ENCODE results near the gene ANKRD10.
A peak's percentile ranks its signal among the peaks of the same experiment; 100 is the strongest.
"Not testable (repeated sequence)": the region's sequence is repeated elsewhere in the genome, so short reads cannot be mapped to it uniquely, and the experiment has no call there.

ANKRD10 gene

DNA sequence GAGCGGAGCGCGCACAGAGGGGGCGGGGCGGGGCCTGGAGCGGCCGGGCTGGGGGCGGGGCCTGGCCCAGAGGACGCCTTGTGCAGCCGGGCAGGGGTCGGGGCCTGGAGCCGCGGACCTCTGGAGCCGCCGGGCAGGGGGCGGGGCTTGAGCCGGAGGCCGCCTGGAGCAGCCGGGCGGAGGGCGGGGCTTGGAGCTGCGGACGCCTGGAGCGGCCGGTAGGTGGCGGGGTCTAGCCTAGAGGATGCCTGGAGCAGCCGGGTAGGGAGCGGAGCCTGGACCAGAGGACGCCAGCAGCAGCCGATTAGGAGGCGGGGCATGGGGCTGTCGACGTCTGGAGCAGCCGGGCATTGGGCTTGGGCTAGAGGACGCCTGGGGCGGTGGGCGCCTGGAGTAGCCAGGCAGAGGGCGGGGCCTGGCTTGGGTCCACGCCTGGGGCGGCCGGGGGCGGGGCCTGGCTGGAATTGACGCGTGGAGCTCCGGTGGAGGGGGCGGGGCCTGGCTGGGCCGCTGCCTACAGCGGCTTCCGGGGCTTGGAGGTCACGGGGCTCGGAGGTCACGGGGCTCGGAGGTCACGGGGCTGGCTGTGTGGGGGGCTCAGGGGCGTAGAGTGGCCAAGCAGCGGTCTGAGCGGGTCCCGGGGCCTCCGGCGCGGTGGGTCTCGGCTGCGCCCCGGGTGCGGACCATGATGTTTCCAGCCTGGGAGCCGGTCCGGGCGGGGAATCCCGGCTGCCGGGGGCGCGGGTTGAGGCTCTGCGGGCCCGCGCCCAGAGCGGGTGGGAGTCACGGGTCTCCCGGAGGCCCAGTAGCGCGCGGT is at the start of gene ANKRD10:
Gene ANKRD10 (minus strand): TSS at position 13 of the 817 bp plus-strand sequence. CDS start 135 bp downstream, outside the sequence.
- peak; percentile 90 for DNase-seq

DNA sequence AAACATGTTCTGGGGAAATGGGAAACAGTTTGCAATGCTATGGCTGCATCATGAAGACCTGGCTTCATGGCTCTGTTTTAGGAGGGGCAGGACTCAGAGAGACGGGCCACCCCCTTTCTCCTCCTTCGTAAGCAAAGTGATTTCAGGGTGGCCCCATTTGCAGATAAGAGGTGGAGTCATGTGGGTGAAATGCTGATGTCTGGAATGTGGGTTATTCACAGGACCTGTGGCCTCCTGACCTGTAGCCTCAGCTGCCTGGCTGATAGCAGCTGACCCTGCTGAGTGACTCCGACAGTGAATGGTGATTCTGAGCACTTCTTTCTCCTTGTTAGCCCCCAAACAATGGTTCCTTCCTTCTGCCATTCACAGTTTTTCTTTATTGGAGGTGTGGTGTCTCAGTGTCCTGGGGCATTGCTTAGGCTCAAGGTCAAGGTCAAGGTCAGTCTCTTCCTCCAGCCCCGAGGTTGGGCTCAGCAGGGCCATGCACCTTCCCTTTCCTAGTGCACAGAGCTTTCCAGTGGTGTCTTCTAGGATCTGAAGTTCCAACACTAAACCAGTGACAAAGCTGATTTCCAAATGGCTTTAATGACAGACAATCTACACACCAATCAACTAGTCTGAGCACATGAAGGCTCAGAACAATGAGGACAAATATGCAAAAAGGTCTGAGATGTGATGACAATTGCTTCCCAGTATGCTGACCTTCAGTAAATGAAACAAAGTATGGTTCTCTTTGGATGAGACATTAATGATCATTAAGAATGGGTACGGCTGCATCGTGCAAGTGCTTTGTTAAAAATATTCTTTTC is 49.6 kb upstream of the ANKRD10 start:
- no peak for DNase-seq

DNA sequence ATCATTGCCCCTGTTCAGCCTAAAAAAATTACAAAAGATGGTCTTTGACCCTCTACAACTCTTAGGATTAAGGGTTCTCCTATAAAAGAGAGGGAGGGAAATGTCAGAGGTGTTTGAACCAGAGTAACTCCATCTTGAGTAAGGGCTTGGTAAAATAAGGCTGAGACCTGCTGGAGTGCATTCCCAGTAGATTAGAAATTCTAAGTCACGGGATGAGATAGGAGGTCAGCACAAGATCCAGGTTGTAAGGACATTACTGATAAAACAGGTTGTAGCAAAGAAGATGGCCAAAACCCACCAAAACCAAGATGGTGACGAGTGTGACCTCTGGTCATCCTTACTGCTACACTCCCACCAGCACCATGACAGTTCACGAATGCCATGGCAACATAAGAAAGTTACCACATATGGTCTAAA is 48.7 kb upstream of the ANKRD10 start:
- no peak for DNase-seq

DNA sequence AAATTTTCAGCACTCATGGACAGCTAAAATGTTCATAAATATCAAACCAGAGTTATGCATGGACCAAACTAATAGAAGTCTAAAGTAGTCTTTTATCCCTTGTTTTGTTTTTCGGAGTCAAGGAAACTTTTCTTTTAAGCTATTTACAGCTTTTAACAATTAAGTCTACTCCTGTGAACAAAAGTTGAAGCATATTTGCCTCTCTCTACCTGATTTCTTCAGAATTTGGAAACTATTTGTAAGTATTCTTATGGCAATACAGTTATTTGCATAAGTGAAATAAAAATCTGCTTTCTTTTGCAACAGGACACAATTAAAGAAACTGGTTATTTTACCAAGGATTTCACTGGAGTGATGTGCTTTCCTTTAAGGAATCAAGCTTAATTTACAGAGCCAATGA is 47.1 kb upstream of the ANKRD10 start:
- DNase-seq = no peak

DNA sequence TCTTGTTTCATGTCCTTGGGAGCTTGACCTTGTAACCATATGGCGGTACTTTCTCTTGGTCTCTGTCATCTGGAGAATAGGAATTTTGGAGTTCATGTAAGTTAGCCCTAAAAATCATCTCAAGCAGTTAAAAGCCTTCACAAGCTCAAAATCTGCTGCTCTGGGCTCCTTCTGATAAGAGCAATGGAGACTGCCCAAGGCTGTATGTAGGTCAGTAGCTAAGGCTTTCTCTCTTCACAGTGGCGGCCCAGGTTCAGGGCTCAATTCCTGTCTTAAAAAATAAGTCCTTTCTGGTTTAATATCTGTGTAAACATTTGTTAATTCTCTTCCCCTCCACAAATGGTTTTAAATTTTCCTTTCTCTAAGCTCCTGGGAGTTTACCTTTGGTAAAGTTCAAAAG is 45.3 kb upstream of the ANKRD10 start:
- no peak for DNase-seq

DNA sequence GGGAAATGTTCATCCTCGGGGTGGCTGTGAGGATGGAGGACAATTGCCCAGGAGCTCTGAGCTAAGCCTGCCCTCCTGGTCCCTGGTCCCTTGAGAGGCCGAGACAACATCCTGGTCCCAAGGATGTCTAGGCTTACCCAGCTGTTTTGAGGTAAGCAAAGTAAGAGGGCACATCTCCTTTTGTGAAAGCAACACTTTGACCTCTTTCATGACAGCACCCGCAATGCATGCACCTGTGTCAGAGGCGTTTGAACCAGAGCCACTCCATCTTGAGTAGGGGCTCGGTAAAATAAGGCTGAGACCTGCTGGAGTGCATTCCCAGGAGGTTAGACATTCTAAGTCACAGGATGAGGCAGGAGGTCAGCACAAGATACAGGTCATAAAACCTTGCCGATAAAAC is 43.1 kb upstream of the ANKRD10 start:
- DNase-seq = no peak

DNA sequence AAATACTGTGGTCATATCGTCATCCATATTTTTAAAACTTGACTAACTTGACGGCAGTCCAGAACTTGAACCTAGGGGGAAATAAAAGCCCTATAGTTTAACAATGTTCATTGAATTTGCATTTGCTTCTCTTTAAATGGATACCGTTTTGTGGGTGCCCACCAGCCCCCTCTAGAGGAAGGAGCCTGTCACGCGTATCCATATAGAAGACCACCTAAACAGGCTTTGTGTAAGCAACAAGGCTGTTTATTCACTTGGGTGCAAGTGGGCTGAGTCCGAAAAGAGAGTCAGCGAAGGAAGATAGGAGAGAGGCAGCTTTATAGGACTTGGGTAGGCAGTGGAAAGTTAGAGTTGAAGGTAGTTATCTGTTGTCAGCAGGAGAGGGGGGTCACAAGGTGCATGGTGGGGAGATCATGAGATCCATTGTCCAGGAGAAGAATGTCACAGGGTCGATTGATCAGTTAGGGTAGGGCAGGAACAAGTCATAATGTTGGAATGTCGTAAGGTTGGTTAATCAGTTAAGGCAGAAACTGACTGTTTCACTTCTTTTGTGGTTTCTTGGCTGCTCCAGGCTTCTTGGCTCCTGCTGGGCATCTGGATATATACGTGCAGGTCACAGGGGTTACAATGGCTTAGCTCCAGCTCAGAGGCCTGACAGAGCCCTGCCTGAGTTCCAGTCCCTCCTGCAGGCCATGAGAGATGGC is 42.5 kb upstream of the ANKRD10 start:
- DNase-seq = no peak

DNA sequence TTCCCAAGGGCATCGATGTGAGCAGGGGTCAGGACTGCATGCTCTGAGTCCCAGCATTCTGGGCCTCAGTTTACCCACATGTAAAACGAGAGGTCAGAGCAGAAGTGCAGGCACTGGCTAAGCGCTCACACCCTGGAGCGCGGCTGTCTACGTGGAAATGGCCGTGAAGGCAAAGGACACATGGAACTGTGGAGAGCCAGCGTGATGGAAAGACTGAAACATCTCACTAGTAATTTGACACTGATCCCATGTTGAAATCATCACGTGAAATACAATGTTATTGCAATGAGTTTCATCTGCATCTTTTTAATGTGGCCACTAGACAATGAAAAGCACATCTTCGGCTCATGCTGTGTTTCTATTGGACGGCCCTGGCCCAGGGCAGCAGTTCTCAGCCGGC is 41.3 kb upstream of the ANKRD10 start:
- DNase-seq = not testable (repeated sequence)

DNA sequence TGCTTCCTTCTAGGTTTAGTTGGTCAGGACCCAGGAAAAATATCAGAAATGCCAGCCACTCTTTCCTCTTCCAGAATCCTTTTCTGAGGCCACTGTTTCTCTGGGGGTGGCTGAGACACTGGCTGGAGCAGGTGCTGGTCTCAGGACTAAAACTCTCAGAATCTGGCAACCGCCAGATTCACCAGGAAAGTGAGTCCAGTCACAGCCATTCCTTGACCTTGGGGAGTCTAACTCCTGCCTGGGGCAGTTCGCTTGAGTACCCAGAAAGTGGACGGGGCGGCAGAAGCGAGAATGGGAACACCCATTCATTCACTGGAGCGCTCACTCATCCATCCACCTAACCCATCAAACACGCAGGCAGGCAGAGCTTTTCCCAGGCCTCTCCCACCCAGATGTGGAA is 40.7 kb upstream of the ANKRD10 start:
- not testable (repeated sequence) for DNase-seq

DNA sequence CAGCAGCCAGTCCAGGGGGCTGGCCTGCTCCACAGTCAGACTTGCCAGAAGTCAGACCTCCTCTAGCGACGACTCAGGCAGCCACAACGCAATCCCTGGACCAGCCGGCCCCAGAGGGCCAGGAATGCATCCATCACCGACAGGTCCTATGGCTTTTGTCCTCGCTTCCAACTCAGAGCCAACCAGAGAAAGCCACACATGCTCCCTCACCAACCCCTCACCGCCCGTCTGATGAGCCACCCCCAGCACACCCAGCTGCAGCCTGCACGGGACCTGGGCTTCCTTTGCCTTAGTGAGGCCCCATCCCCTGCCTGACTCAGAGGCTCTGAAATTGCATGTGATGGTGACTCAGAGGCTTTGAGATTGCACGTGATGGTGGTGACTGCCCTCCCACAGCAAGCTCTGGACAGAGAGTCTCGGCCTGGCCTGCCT is 40.2 kb upstream of the ANKRD10 start:
- DNase-seq = not testable (repeated sequence)

DNA sequence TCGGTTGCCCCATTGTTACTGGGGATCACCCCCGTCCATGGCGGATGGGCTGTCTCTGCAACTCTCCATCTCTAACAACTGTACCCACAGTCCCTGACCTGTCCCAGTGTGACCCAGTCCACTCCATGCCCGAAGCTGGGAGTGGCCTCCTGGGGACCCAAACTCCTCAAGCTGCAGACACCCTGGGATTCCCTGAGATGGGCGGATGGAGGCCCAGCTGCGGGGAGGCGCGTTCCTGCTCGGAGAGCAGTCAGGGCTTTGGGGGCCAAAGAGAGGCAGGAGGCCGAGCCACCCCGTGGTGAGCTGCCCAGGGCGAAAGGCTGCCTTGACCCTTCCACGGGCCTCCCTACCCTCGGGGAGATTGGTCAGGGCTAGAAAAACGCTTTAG is 39.7 kb upstream of the ANKRD10 start:
- DNase-seq = not testable (repeated sequence)

DNA sequence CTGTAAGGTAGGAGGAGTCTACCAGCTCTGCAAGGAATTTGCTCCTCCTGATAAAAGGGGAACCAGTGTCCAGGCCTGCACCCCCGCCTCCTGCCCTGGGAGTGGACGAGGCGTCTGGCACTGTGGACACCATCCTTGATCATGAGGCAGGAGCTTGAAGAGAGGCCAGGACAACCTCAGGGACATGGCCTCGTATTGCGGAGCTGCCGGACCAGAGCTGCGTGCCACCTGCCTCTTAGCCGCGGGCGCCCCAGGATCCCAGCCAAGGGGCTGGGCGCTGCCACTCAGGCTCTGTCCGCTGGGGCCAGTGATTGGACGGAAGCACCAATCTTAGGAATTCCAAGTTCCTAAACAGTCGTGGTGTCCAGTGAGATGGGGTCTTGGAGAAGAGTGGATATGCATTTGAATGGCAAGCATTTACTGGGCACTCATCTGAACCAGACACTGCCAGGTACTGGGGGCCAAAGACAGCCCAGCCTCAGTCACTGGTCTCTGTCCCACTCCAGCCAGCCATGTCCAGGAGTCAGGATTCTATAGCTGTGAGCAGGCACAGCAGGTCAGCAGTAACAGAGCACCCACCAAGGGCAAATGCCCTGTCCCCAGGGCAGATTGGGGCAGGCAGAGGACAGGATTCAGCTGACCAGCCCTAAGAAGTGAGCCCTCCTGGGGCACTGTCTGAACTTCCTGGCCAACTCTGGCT is 39.1 kb upstream of the ANKRD10 start:
- DNase-seq = no peak

DNA sequence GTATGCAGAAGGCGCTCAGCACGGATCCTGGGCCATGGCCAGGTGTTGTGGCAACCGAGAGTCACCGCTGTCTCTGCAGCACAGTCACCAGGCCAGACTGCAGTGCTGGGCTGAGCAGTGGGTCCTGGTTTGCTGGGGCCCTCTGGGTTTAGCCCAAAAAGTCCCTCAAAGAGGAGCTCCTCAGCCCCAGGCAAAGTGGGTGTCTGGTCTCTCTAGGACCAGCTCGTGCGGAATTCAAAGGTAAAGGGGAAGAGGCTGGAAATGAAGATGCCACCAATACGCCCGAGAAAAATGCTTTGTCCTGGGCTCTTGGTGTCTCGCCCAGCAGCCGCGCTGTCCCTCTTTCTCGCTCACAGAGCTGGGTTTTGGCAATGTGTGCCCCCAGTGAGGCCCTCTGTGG is 38.5 kb upstream of the ANKRD10 start:
- no peak for DNase-seq

DNA sequence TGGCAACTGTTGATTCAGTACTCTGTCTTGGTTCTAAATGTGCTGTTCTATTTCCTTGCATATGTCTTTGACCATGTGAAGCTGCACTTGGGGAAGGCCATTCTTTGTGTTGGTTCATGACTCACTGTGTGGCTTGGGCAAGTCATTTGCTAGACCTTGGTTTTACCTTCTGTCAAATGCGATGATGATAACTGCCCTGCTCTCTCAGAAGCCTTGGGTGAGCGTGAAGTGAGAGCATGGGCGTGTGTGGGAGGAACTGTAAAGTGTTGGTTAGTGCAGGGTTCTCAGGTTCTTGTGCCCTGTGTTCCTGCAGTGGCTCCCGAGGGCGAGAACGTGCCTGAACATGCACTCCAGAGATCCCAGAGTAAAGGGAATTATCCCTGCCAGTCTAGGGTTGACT is 37.3 kb upstream of the ANKRD10 start:
- DNase-seq = not testable (repeated sequence)

DNA sequence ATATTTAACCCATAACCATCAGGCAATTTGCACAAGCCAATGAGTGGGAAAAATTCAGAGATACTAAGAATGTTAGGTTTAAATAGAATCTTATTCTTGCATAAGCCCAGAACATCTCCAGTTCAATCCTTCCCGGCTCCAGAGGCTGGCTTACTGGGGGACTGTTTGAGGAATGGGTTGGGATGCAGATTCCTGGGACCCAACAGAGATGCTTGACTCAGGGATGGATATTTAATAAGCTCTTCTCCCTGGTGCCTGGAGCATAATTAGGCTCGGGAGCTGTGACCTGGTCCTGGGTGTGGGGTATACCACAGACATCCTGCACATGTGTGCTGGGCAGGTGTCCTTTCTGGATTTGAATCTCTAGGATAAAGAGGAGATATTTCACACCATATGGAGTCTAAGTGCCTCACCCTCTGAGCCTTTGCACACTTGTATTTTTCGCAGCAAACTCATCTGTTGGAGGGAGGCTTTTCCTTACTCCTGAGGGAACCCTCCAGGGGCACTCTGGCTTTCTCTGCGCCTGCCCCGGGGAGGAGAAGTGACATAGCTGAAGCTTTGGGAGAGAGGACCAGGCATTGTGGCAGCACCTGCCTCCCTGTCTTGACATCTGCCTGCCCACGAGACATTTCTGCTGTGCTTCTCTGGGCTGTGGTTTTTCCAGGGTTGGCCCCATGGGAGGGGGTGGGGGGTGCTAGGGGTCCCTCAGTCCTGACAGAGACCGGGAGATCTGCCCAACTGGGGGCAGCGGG is 36.1 kb upstream of the ANKRD10 start:
- no peak for DNase-seq

DNA sequence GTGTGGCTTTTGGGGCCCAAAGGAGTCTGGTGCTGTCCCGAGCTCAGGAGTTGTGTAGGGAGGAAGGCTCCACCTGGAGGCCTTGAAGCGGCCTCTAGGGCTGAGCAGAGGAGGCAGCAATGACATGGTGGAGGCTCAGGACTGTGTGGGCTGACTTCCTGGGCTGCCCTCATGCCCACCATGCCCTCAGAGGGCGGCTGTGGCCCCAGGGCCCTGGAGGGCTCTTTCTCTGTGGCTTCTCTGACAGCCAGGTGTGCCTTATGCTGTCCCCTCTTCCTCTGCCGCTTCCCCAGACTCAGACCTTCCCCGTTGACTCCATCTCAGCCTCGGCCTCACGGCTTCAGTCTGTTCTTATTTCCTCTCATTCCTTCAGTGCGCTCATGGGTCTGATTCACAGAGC is 35.5 kb upstream of the ANKRD10 start:
- no peak for DNase-seq

DNA sequence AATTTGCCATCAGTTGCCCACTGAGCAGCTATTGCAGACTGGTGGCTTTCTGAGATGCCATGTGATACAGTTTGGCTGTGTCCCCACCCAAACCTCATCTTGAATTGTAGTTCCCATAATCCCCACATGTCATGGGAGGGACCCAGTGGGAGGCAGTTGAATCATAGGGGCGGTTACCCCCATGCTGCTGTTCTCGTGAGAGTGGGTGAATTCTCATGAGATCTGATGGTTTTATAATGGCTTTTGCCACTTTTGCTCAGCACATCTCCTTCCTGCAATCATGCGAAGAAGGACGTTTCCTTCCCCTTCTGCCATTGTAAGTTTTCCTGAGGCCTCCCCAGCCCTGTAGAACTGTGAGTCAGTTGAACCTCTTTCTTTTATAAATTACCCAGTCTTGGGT is 34.8 kb upstream of the ANKRD10 start:
- DNase-seq = no peak

DNA sequence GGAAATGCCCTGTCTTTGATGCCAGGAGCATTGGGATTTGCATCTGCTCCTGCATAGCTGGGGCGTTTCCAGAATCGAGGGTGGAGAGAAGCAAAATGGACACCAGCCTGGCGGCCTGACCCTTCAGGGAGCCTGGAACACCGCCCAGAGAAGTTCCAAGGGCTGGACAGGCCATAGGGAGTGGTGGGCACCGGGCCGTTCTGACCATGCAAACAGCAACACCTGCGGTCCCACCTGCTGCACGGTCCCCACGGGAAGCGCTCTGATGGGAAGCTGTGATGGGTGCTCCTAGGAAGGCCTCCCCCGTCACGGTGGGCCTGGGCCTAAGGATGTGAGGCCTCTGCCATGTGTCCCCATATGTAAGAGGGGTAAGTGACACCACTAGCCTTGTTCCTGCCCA is 34.2 kb upstream of the ANKRD10 start:
- DNase-seq = no peak

DNA sequence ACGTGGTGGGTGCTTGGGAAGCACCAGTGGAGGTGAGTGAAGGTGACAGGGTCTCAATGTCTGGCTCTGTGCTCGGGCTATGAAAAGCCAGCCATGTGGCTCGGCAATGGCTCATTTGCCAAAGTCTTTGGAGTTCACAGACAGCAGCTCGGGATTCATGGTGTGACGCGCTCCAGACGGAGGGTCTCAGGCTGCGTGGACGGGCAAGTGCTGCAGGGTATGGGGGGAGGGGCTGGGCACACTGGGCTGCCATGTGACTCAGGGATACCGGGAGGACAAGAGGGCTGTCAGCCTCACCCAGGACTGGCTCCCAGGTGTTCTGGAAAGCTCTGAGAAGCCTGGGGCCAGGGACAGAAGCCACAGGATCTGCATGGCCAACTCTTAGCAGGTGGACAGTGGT is 32.5 kb upstream of the ANKRD10 start:
- not testable (repeated sequence) for DNase-seq

DNA sequence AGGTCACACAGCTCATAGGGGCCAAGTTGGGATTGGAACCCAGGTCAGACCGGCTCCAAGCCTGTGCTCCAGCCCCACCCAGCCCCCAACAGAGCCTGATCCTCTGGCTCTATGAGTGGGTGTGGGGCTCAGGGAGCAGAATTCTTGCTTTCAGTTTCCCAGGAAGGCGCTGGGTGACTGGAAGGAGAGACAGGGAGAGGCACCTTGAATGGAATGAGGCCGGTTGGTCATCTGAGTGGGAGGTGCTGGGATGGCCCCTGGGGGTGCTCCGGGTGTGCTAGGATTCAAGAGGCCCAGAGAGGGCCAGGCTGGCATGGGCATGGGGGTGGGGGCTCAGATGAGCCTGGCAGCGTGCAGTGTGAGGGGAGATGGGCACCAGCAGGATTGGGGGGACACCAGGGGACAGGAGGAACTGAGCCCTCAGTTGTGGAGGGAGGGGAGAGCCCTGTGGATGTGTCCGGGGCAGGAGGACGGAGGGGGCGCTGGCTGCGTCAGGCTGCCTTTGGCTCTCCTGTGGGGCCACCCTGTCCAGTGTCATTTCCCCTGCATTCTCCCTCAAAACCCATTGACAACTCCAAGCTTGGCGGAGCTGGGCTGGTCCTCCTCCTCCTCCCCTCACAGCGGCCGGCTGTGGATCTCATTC is 31.2 kb upstream of the ANKRD10 start:
- no peak for DNase-seq
